Smooth muscle cell (in vitro differentiated cells): Measurements from ENCODE around the gene TBRG1. TPM values are rescaled to one million over a fixed set of nuclear protein-coding genes. Genes with fewer than 3 reads are reported as not detected.

ENCODE experiments used
- DNase-seq: peaks from one replicate; lab custom pipeline; 2025; ENCODE audit not compliant: unreplicated experiment; lab: John Stamatoyannopoulos, UW
- H2AFZ ChIP-seq: fragments of 200-600 bp; sonication (generic); 2 replicates; pipeline ENCODE4 v1.6.0; 2016; ENCODE audit warnings: antibody characterized with exemption, low read depth, mild to moderate bottlenecking
- H3F3A ChIP-seq: fragments of 200-600 bp; sonication (generic); 2 replicates; pipeline ENCODE4 v1.6.0; 2017; ENCODE audit warnings: antibody characterized with exemption, low read depth
- H3K27ac ChIP-seq: fragments of 200-600 bp; sonication (generic); 2 replicates; pipeline ENCODE4 v1.5.1; 2016; ENCODE audit warnings: low read depth, mild to moderate bottlenecking
- H3K27me3 ChIP-seq: fragments of 200-600 bp; sonication (generic); 2 replicates; pipeline ENCODE4 v1.6.1; 2016; ENCODE audit warnings: low read depth, mild to moderate bottlenecking
- H3K36me3 ChIP-seq: fragments of 200-600 bp; sonication (generic); 2 replicates; pipeline ENCODE4 v1.5.1; 2016; ENCODE audit warnings: low read depth
- H3K4me1 ChIP-seq: fragments of 200-600 bp; sonication (generic); 2 replicates; pipeline ENCODE4 v1.5.1; 2016; ENCODE audit warnings: low read depth
- H3K4me2 ChIP-seq: fragments of 200-600 bp; sonication (generic); 2 replicates; pipeline ENCODE4 v1.6.0; 2016; ENCODE audit warnings: mild to moderate bottlenecking
- H3K4me3 ChIP-seq: fragments of 200-600 bp; sonication (generic); 2 replicates; pipeline ENCODE4 v1.5.1; 2016; ENCODE audit warnings: mild to moderate bottlenecking
- H3K79me2 ChIP-seq: fragments of 200-600 bp; sonication (generic); 2 replicates; pipeline ENCODE4 v1.6.0; 2016; ENCODE audit warnings: low read depth, mild to moderate bottlenecking
- H3K9ac ChIP-seq: fragments of 200-600 bp; sonication (generic); 2 replicates; pipeline ENCODE4 v1.6.0; 2016; ENCODE audit warnings: low read depth
- H3K9me3 ChIP-seq: fragments of 200-600 bp; sonication (generic); replicated peaks from 2 replicates; pipeline ENCODE4 v1.5.1; 2016; ENCODE audit warnings: low read depth
- H4K20me1 ChIP-seq: fragments of 200-600 bp; sonication (generic); 2 replicates; pipeline ENCODE4 v1.6.0; 2016; ENCODE audit warnings: low read depth
- WGBS: methylation state at CpG from one replicate; pipeline ENCODE4 v1.1.7; 2016; ENCODE audit warnings: low lambda C conversion rate; 5-methylcytosine and 5-hydroxymethylcytosine counted together
- polyA plus RNA-seq: library from polyadenylated mRNA; unstranded; fragments of >200 nt; fragmentation: Nextera tagmentation; extraction: Ambion mirVana; gene quantifications from 2 replicates; pipeline ENCODE4 v1.2.1, GENCODE V29; 2016
- total RNA-seq: library from RNA; depleted of rRNA; stranded (reverse); fragments of >200 nt; gene quantifications from 2 replicates; pipeline ENCODE4 v1.2.3, GENCODE V29; 2014
- TF ChIP-seq, protein P1 (sequence below): fragments of 200-600 bp; sonication (generic); IDR thresholded peaks from 2 replicates; pipeline ENCODE4 v1.5.1; 2017; ENCODE audit warnings: borderline replicate concordance, mild to moderate bottlenecking, antibody characterized with exemption; ENCODE audit not compliant: insufficient read depth, poor library complexity, severe bottlenecking

The TBRG1 gene
- total and polyA plus RNA-seq, 2 experiments from 2014 or later: 28.5 to 30.6 TPM

DNA sequence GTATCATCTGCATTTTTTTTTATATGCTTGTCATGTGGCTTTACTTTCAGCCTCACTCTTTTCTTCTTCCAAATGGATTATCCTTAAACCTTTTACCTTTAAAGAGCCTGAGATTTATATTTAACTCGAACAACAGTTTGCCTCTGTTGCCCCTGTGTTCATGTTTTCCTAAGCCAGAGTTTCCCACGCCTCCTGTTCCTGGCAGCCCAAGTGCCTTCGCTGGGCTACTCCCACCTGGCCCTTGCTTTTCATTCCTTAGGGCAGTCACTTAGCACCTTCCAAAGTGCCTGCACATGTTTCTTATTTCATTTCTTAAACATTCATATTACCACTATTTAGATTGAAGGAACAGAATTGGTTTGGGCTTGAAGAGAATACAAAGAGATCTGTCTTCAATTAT, 13.3 kb downstream of the TBRG1 start:
- no peak overlapping the region for H3K27ac ChIP-seq
- no peaks in the 10 kb centered on the region for H3K79me2 ChIP-seq
- no peak overlapping the region for H3K4me3 ChIP-seq
- H3K36me3 ChIP-seq: peaks cover 3% of the 10 kb centered on the region
- no peak overlapping the region for H3K4me2 ChIP-seq
- no peaks in the 10 kb centered on the region for H3K4me1 ChIP-seq
- WGBS: 96% methylated on average over 3 of the region's 3 CpGs
- H3K9ac ChIP-seq: no peak overlapping the region
- H4K20me1 ChIP-seq: no peaks in the 10 kb centered on the region
- H3K9me3 ChIP-seq: no peaks in the 10 kb centered on the region
- no peaks in the 10 kb centered on the region for H3K27me3 ChIP-seq
- TF ChIP-seq, protein P1, sequence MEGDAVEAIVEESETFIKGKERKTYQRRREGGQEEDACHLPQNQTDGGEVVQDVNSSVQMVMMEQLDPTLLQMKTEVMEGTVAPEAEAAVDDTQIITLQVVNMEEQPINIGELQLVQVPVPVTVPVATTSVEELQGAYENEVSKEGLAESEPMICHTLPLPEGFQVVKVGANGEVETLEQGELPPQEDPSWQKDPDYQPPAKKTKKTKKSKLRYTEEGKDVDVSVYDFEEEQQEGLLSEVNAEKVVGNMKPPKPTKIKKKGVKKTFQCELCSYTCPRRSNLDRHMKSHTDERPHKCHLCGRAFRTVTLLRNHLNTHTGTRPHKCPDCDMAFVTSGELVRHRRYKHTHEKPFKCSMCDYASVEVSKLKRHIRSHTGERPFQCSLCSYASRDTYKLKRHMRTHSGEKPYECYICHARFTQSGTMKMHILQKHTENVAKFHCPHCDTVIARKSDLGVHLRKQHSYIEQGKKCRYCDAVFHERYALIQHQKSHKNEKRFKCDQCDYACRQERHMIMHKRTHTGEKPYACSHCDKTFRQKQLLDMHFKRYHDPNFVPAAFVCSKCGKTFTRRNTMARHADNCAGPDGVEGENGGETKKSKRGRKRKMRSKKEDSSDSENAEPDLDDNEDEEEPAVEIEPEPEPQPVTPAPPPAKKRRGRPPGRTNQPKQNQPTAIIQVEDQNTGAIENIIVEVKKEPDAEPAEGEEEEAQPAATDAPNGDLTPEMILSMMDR: no peak
- no peak for DNase-seq
- peaks cover 5% of the 10 kb centered on the region for H3F3A ChIP-seq
- no peak overlapping the region for H2AFZ ChIP-seq

DNA sequence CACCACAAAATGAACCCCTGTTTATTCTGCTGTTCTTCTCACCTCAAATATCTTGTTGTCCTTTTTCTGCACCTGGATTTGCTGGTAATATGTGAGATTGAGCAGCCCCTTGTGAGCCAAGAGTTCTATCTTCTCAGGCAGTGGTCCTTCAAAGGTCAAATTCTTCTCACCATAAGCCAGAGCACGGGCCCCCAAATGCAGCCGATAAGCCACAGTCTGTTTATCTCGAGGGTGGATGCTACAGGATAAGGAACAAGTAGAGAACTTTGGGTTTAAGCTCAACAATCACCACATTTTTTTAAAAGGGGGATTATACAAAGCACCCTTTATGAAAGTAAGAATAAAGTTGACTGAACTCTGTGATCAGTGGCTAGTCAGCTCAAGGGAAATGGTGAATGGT, 15.8 kb downstream of the TBRG1 start:
- Histone ChIP-seq H3K9ac (no peak overlapping the region), H3K4me3 (no peak overlapping the region), H2AFZ (no peak overlapping the region), H3K4me1 (no peaks in the 10 kb centered on the region), H3F3A (peaks cover 5% of the 10 kb centered on the region), H3K4me2 (no peak overlapping the region), H4K20me1 (no peaks in the 10 kb centered on the region), H3K27ac (no peak overlapping the region), H3K79me2 (no peaks in the 10 kb centered on the region), H3K27me3 (no peaks in the 10 kb centered on the region), H3K36me3 (no peaks in the 10 kb centered on the region), H3K9me3 (no peaks in the 10 kb centered on the region)
- TF ChIP-seq, protein P1: no peak
- WGBS: 87% methylated on average over 3 of the region's 3 CpGs
- no peak for DNase-seq

DNA sequence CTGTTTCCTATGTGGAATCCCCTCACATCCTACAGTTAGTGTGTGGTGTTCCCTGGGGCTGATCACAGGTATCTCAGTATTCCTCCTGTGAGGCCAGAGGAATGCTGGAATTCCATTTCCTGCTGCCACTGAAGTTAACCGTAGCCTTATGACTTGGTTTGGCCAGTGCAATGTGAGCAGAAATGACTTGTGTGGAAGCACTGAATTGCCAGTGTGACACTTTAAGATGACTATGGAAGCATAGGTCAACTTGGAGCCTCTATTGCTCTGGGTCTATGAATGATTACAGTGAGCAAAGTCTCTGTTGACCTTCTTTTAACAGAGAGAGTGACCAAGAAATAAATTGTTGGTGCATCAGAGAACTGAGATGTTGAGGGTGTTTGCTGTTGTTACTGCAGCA, 16.5 kb downstream of the TBRG1 start:
- DNase-seq: no peak

DNA sequence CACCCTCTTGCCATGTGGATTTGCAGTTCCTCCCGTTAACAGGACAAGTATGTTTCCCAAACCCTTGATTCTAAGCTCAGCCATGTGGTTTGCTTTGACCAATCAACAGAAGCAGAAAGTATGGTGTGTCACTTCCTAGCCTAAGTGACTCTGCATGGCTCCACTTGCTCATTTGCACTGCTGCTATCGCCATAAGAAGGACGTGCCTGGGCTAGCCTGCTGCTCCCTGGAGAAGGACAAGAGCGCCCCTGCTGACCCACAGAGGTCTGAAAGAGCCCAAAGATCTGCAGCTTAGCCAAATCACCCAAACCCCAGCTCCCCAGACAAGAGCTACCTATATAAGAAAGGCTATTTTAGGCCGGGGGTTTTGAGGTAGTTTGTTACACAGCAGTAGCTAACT, 18.0 kb downstream of the TBRG1 start:
- no peak for DNase-seq
- H3K9ac ChIP-seq: no peak overlapping the region
- H3K4me2 ChIP-seq: no peak overlapping the region
- no peaks in the 10 kb centered on the region for H3K9me3 ChIP-seq
- peaks cover 5% of the 10 kb centered on the region for H3K4me1 ChIP-seq
- no peaks in the 10 kb centered on the region for H4K20me1 ChIP-seq
- H3K79me2 ChIP-seq: no peaks in the 10 kb centered on the region
- 93% methylated on average over 5 of the region's 5 CpGs for WGBS
- no peaks in the 10 kb centered on the region for H3K27me3 ChIP-seq
- H3F3A ChIP-seq: peaks cover 11% of the 10 kb centered on the region
- TF ChIP-seq, protein P1: no peak
- H3K4me3 ChIP-seq: no peak overlapping the region
- H3K36me3 ChIP-seq: no peaks in the 10 kb centered on the region
- H3K27ac ChIP-seq: no peak overlapping the region
- H2AFZ ChIP-seq: no peak overlapping the region

More for the DNA sequence above, 16.5 kb downstream of the TBRG1 start:
- WGBS: 87% methylated on average over 1 of the region's 1 CpG
- Histone ChIP-seq H4K20me1 (no peaks in the 10 kb centered on the region), H3K27ac (no peak overlapping the region), H3K4me3 (no peak overlapping the region), H3K36me3 (no peaks in the 10 kb centered on the region), H2AFZ (no peak overlapping the region), H3K4me2 (no peak overlapping the region), H3K4me1 (no peaks in the 10 kb centered on the region), H3K9ac (no peak overlapping the region), H3K9me3 (no peaks in the 10 kb centered on the region), H3K27me3 (no peaks in the 10 kb centered on the region), H3F3A (peaks cover 11% of the 10 kb centered on the region), H3K79me2 (no peaks in the 10 kb centered on the region)
- TF ChIP-seq, protein P1: no peak
